Measurements from ENCODE around the gene CALHM1. TPM values are rescaled to one million over a fixed set of nuclear protein-coding genes. Genes with fewer than 3 reads are reported as not detected.

The CALHM1 gene
- total RNA-seq, 1 experiment from 2014 or later, result not detected

DNA sequence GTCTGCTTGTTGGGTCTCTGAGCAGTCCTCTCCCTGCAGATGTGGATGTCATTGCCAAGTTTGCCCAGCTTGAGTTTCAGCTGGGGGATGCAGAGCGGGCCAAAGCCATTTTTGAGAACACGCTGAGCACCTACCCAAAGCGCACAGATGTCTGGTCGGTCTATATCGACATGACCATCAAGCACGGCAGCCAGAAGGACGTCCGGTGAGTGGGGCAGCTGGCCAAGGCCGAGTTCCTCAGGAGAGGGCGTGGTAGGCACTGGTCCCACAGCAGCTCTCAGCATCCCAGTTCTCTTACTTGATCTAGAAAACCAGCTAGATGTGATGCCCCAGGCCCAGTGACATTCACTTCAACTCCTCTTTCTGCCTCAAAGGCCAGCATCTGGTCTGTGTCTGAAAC is 14.2 kb downstream of the CALHM1 start:
- ChIA-PET CTCF (no interaction called here), POLR2A (ENCODE audit: low non-redundant PET) (no interaction called here)
- intact Hi-C loops (cut with micrococcal nuclease; ENCODE audit: unreplicated experiment), result no loop called here
- Histone ChIP-seq H3K4me1 (ENCODE audit: insufficient read depth, low read length, poor library complexity, severe bottlenecking) (no peaks in the 10 kb centered on the region), H3K36me3 (ENCODE audit: insufficient read depth, low read length, poor library complexity, severe bottlenecking) (peaks cover 78% of the 10 kb centered on the region), H3K4me3 (ENCODE audit: low read depth, low read length, poor library complexity, severe bottlenecking) (no peak overlapping the region), H3K27ac (ENCODE audit: low read depth, low read length, poor library complexity, severe bottlenecking) (no peak overlapping the region), H3K27me3 (replicated peaks; ENCODE audit: insufficient read depth, low read depth, low read length, poor library complexity) (no peaks in the 10 kb centered on the region), H3K9me3 (ENCODE audit: low read depth, low read length, poor library complexity, severe bottlenecking) (no peaks in the 10 kb centered on the region)
- TF ChIP-seq EZH2 (IDR thresholded peaks at IDR 0.05; ENCODE audit: borderline replicate concordance, low read depth, low read length, poor library complexity, severe bottlenecking) (no peak), CTCF (conservative IDR thresholded peaks at IDR 0.05; ENCODE audit: low read depth, low read length) (no peak)
- no peak for DNase-seq (ENCODE audit: low spot score)
- no TSS peak for BruUV-seq (replicated peaks)

GRCh38 chr10:103443475-103444185 is 15.1 kb downstream of the CALHM1 start:
- intact Hi-C loops (cut with micrococcal nuclease; ENCODE audit: unreplicated experiment), result no loop called here

DNA sequence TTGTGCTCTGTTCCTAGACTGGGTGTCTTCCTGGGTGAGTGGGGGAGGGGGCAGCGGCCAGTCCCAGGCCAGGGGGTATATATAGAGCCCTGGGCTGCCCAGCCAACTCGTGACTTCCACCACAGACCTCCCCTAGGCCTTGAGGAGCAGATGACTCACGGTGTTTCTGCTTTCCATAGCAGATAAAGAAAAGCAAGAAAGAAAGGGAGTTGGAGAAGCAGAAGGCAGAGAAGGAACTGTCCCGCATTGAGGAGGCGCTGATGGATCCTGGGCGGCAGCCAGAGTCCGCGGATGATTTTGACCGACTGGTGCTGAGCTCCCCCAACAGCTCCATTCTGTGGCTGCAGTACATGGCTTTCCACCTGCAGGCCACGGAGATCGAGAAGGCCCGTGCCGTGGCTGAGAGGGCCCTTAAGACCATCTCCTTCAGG is 16.7 kb downstream of the CALHM1 start:
- no peak for DNase-seq (ENCODE audit: low spot score)
- no peak for TF ChIP-seq EZH2 (IDR thresholded peaks at IDR 0.05; ENCODE audit: borderline replicate concordance, low read depth, low read length, poor library complexity, severe bottlenecking)
- Histone ChIP-seq H3K27me3 (replicated peaks; ENCODE audit: insufficient read depth, low read depth, low read length, poor library complexity) (no peaks in the 10 kb centered on the region), H3K4me1 (ENCODE audit: insufficient read depth, low read length, poor library complexity, severe bottlenecking) (no peaks in the 10 kb centered on the region), H3K27ac (ENCODE audit: low read depth, low read length, poor library complexity, severe bottlenecking) (no peak overlapping the region), H3K36me3 (ENCODE audit: insufficient read depth, low read length, poor library complexity, severe bottlenecking) (peaks cover 83% of the 10 kb centered on the region), H3K9me3 (ENCODE audit: low read depth, low read length, poor library complexity, severe bottlenecking) (no peaks in the 10 kb centered on the region), H3K4me3 (ENCODE audit: low read depth, low read length, poor library complexity, severe bottlenecking) (no peak overlapping the region)
- CTCF ChIA-PET, result no interaction called here
- no TSS peak for BruUV-seq (replicated peaks)
- POLR2A ChIA-PET (ENCODE audit: low non-redundant PET), result no interaction called here
- intact Hi-C loops (cut with micrococcal nuclease; ENCODE audit: unreplicated experiment), result no loop called here

More at GRCh38 chr10:103443475-103444185, 15.1 kb downstream of the CALHM1 start:
- ChIA-PET POLR2A (ENCODE audit: low non-redundant PET) (no interaction called here), CTCF (no interaction called here)
- Histone ChIP-seq H3K9me3 (ENCODE audit: low read depth, low read length, poor library complexity, severe bottlenecking) (no peaks in the 10 kb centered on the region), H3K36me3 (ENCODE audit: insufficient read depth, low read length, poor library complexity, severe bottlenecking) (peaks cover 81% of the 10 kb centered on the region), H3K4me3 (ENCODE audit: low read depth, low read length, poor library complexity, severe bottlenecking) (no peak overlapping the region), H3K4me1 (ENCODE audit: insufficient read depth, low read length, poor library complexity, severe bottlenecking) (no peaks in the 10 kb centered on the region), H3K27me3 (replicated peaks; ENCODE audit: insufficient read depth, low read depth, low read length, poor library complexity) (no peaks in the 10 kb centered on the region), H3K27ac (ENCODE audit: low read depth, low read length, poor library complexity, severe bottlenecking) (no peak overlapping the region)
- no peak for DNase-seq (ENCODE audit: low spot score)
- no TSS peak for BruUV-seq (replicated peaks)
- TF ChIP-seq CTCF (conservative IDR thresholded peaks at IDR 0.05; ENCODE audit: low read depth, low read length) (no peak), EZH2 (IDR thresholded peaks at IDR 0.05; ENCODE audit: borderline replicate concordance, low read depth, low read length, poor library complexity, severe bottlenecking) (no peak)

GRCh38 chr10:103441611-103442010 is 17.1 kb downstream of the CALHM1 start:
- no peak for DNase-seq (ENCODE audit: low spot score)
- no peaks in the 10 kb centered on the region for H3K9me3 ChIP-seq (ENCODE audit: low read depth, low read length, poor library complexity, severe bottlenecking)
- intact Hi-C loops (cut with micrococcal nuclease; ENCODE audit: unreplicated experiment), result no loop called here
- ChIA-PET POLR2A (ENCODE audit: low non-redundant PET) (no interaction called here), CTCF (no interaction called here)
- no peaks in the 10 kb centered on the region for H3K27me3 ChIP-seq (replicated peaks; ENCODE audit: insufficient read depth, low read depth, low read length, poor library complexity)
- H3K36me3 ChIP-seq (ENCODE audit: insufficient read depth, low read length, poor library complexity, severe bottlenecking), result peaks cover 78% of the 10 kb centered on the region
- no peak overlapping the region for H3K4me3 ChIP-seq (ENCODE audit: low read depth, low read length, poor library complexity, severe bottlenecking)
- TF ChIP-seq CTCF (conservative IDR thresholded peaks at IDR 0.05; ENCODE audit: low read depth, low read length) (no peak), EZH2 (IDR thresholded peaks at IDR 0.05; ENCODE audit: borderline replicate concordance, low read depth, low read length, poor library complexity, severe bottlenecking) (no peak)
- no peaks in the 10 kb centered on the region for H3K4me1 ChIP-seq (ENCODE audit: insufficient read depth, low read length, poor library complexity, severe bottlenecking)
- BruUV-seq (replicated peaks), result no TSS peak
- H3K27ac ChIP-seq (ENCODE audit: low read depth, low read length, poor library complexity, severe bottlenecking), result no peak overlapping the region

Data from A673 (cell line).